Osteocyte (in vitro differentiated cells): ENCODE data around the gene DISC1. TPM values are rescaled to one million over a fixed set of nuclear protein-coding genes. Genes with fewer than 3 reads are reported as not detected.

Experiments used
- DNase-seq: peaks from one replicate; pipeline ENCODE4 v3.0.0; 2021; ENCODE audit warnings: mixed read lengths; ENCODE audit not compliant: unreplicated experiment; ENCODE audit errors: extremely low spot score
- H3K27ac Mint-ChIP-seq: one replicate; pipeline ENCODE4 v1.8.0; 2021; ENCODE audit warnings: mild to moderate bottlenecking, mixed read lengths; ENCODE audit not compliant: unreplicated experiment
- H3K27me3 Mint-ChIP-seq: one replicate; pipeline ENCODE4 v1.8.0; 2021; ENCODE audit warnings: mixed read lengths; ENCODE audit not compliant: unreplicated experiment
- H3K36me3 Mint-ChIP-seq: one replicate; pipeline ENCODE4 v1.8.0; 2021; ENCODE audit warnings: mixed read lengths; ENCODE audit not compliant: unreplicated experiment
- H3K4me1 Mint-ChIP-seq: one replicate; pipeline ENCODE4 v1.8.0; 2021; ENCODE audit warnings: mixed read lengths; ENCODE audit not compliant: unreplicated experiment
- H3K4me3 Mint-ChIP-seq: one replicate; pipeline ENCODE4 v1.8.0; 2021; ENCODE audit warnings: mild to moderate bottlenecking, moderate library complexity, mixed read lengths; ENCODE audit not compliant: unreplicated experiment
- H3K9me3 Mint-ChIP-seq: one replicate; pipeline ENCODE4 v1.8.0; 2021; ENCODE audit warnings: mixed read lengths; ENCODE audit not compliant: unreplicated experiment
- total RNA-seq: library from RNA; stranded (reverse); gene quantifications from 2 replicates; pipeline ENCODE4 v1.2.1, GENCODE V29; 2021
- TF ChIP-seq, protein P1 (sequence below): fragments of 200-600 bp; sonication (generic); IDR thresholded peaks from 2 replicates; pipeline ENCODE4 v1.5.0; 2021; ENCODE audit warnings: antibody characterized with exemption, mild to moderate bottlenecking, moderate library complexity

The DISC1 gene
- total RNA-seq, 1 donor from 2014 or later = 15.6 TPM

DNA sequence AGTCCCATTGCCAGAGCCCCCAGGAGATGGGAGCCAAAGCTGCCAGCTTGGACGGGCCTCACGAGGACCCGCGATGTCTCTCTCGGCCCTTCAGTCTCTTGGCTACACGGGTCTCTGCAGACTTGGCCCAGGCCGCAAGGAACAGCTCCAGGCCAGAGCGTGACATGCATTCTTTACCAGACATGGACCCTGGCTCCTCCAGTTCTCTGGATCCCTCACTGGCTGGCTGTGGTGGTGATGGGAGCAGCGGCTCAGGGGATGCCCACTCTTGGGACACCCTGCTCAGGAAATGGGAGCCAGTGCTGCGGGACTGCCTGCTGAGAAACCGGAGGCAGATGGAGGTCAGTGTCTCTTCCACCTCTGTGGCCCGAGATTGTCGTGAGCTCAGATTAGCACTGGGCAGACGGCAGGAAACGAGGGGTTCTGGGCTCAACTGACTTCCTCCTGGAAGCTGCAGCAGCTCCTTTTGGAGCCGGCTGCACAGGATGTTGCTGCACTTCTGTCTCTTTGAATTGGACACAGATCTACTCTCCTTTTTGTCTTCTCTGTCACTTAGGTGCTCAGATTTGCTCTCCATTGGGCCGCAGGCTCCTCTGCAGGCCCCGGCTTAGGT is 68.0 kb downstream of the DISC1 start:
- no peak for DNase-seq
- H3K4me3 Mint-ChIP-seq = no peak overlapping the region
- H3K4me1 Mint-ChIP-seq = peaks cover 48% of the 10 kb centered on the region
- H3K9me3 Mint-ChIP-seq = no peaks in the 10 kb centered on the region
- TF ChIP-seq, protein P1, sequence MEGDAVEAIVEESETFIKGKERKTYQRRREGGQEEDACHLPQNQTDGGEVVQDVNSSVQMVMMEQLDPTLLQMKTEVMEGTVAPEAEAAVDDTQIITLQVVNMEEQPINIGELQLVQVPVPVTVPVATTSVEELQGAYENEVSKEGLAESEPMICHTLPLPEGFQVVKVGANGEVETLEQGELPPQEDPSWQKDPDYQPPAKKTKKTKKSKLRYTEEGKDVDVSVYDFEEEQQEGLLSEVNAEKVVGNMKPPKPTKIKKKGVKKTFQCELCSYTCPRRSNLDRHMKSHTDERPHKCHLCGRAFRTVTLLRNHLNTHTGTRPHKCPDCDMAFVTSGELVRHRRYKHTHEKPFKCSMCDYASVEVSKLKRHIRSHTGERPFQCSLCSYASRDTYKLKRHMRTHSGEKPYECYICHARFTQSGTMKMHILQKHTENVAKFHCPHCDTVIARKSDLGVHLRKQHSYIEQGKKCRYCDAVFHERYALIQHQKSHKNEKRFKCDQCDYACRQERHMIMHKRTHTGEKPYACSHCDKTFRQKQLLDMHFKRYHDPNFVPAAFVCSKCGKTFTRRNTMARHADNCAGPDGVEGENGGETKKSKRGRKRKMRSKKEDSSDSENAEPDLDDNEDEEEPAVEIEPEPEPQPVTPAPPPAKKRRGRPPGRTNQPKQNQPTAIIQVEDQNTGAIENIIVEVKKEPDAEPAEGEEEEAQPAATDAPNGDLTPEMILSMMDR = no peak
- H3K27me3 Mint-ChIP-seq = no peaks in the 10 kb centered on the region
- no peak overlapping the region for H3K27ac Mint-ChIP-seq
- H3K36me3 Mint-ChIP-seq = peaks cover 21% of the 10 kb centered on the region

DNA sequence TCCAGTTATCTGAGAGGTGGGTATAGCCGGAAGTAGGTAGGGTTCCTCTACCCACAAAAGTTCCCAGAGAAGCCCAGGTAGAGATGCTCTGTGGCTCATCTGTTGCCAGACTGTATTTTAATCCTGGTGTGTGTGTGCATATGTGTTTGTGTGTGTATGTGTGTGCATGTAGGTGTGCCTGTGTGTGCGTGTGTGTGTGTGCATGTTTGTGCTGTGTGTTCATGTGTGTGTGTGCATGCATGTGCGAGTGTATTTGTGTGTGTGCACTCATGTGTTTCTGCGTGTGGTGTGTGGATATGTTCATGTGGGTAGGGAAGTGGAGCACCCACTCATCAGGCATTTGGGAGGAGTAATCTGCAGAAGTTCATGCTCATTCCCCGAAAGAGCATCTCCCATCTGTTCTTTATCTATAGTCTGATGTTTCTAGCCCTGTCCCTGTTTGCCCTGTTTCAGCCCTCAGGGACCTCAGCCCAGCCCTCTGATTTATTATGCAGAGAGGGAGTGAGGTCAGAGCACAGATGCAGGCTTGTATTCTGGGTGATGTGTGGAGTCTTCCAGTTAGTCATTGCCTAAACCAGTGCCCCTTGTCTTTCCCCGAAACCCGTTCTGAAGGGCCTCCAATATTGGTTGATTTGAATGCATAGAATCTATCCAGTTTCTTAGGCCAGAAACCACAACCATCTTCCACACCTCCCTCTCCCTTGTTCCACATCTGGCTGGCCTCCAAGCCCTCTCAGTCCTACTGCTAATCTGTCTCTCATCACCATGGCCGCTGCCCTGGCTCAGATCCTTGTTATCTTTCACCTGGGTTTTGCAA is 69.1 kb downstream of the DISC1 start:
- no peak overlapping the region for H3K4me3 Mint-ChIP-seq
- peaks cover 21% of the 10 kb centered on the region for H3K36me3 Mint-ChIP-seq
- H3K27me3 Mint-ChIP-seq = no peaks in the 10 kb centered on the region
- H3K4me1 Mint-ChIP-seq = peaks cover 48% of the 10 kb centered on the region
- TF ChIP-seq, protein P1 = no peak
- no peak overlapping the region for H3K27ac Mint-ChIP-seq
- H3K9me3 Mint-ChIP-seq = no peaks in the 10 kb centered on the region
- DNase-seq = no peak

- no peaks in the 10 kb centered on the region for H3K27me3 Mint-ChIP-seq
- DNase-seq = no peak
- no peaks in the 10 kb centered on the region for H3K9me3 Mint-ChIP-seq
- TF ChIP-seq, protein P1 = no peak
- peaks cover 63% of the 10 kb centered on the region for H3K4me1 Mint-ChIP-seq
- H3K27ac Mint-ChIP-seq = peak overlapping the region; percentile 92
- peaks cover 18% of the 10 kb centered on the region for H3K36me3 Mint-ChIP-seq
- H3K4me3 Mint-ChIP-seq = peak overlapping the region; percentile 45
These were observed 73.2 kb downstream of the DISC1 start for GRCh38 chr1:231699784-231700183.

DNA sequence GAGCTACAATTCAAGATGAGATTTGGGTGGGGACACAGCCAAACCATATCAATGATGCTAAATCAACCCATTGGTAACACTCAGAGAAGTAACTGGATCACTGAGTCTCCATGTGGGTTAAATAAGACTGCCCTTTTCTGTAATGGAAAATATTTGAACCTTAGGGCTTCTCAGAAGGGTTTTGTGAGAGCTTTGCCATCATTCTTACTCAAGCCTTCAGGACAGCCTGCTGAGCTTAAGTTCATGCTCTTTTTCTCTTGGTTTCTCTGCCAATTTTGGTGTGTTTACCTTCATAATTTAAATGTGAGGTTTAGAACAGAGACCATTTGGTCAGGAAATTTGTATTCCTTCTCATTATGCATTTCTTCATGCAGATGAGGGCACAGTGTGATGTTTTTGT is 74.7 kb downstream of the DISC1 start:
- H3K4me3 Mint-ChIP-seq = peak overlapping the region; percentile 23
- H3K36me3 Mint-ChIP-seq = peaks cover 12% of the 10 kb centered on the region
- DNase-seq = no peak
- TF ChIP-seq, protein P1 = no peak
- no peaks in the 10 kb centered on the region for H3K9me3 Mint-ChIP-seq
- H3K27me3 Mint-ChIP-seq = no peaks in the 10 kb centered on the region
- peak overlapping the region; percentile 92 for H3K27ac Mint-ChIP-seq
- H3K4me1 Mint-ChIP-seq = peaks cover 66% of the 10 kb centered on the region

GRCh38 chr1:231702331-231702730 is 75.7 kb downstream of the DISC1 start:
- H3K4me3 Mint-ChIP-seq = no peak overlapping the region
- H3K4me1 Mint-ChIP-seq = peaks cover 75% of the 10 kb centered on the region
- H3K36me3 Mint-ChIP-seq = peaks cover 6% of the 10 kb centered on the region
- H3K27ac Mint-ChIP-seq = peak overlapping the region; percentile 92
- TF ChIP-seq, protein P1 = no peak
- DNase-seq = no peak
- H3K27me3 Mint-ChIP-seq = no peaks in the 10 kb centered on the region
- H3K9me3 Mint-ChIP-seq = no peaks in the 10 kb centered on the region
